HepG2 (cell line): Measurements from ENCODE around the gene ATP9B. TPM values are rescaled to one million over a fixed set of nuclear protein-coding genes. Genes with fewer than 3 reads are reported as not detected.

Experiments used
- CBX1 ChIP-seq: IDR thresholded peaks from one replicate; pipeline ENCODE4 v1.6.1; 2016; ENCODE audit warnings: antibody characterized with exemption, low read depth
- HOXA3 ChIP-seq: sonication (generic); formaldehyde crosslinking; IDR thresholded peaks from 2 replicates; pipeline ENCODE4 v1.5.0; 2020; ENCODE audit warnings: missing genetic modification reagents
- HOXD1 ChIP-seq: sonication (generic); formaldehyde crosslinking; IDR thresholded peaks from 2 replicates; pipeline ENCODE4 v1.5.0; 2020; ENCODE audit warnings: missing genetic modification reagents
- KDM4B ChIP-seq: sonication (generic); formaldehyde crosslinking; IDR thresholded peaks from 2 replicates; pipeline ENCODE4 v1.4.0; 2020; ENCODE audit warnings: missing genetic modification reagents
- SMAD1 ChIP-seq: sonication (generic); formaldehyde crosslinking; IDR thresholded peaks from 2 replicates; pipeline ENCODE4 v1.4.0; 2020; ENCODE audit warnings: missing genetic modification reagents, low read depth, mild to moderate bottlenecking, borderline replicate concordance
- TOPORS ChIP-seq: sonication (generic); formaldehyde crosslinking; IDR thresholded peaks from 2 replicates; pipeline ENCODE4 v1.8.0; 2023; ENCODE audit warnings: mild to moderate bottlenecking, missing genetic modification reagents
- YEATS4 ChIP-seq: sonication (generic); formaldehyde crosslinking; IDR thresholded peaks from 2 replicates; pipeline ENCODE4 v1.4.0; 2020; ENCODE audit warnings: missing genetic modification reagents, borderline replicate concordance
- ZNF160 ChIP-seq: sonication (generic); formaldehyde crosslinking; IDR thresholded peaks from 2 replicates; pipeline ENCODE4 v1.8.0; 2022; ENCODE audit warnings: mild to moderate bottlenecking, inconsistent platforms, missing genetic modification reagents
- ZNF564 ChIP-seq: sonication (generic); formaldehyde crosslinking; IDR thresholded peaks from 2 replicates; pipeline ENCODE4 v1.8.1; 2023; ENCODE audit warnings: mild to moderate bottlenecking, missing genetic modification reagents
- ZNF773 ChIP-seq: sonication (generic); formaldehyde crosslinking; IDR thresholded peaks from 2 replicates; pipeline ENCODE4 v1.4.0; 2020; ENCODE audit warnings: missing genetic modification reagents, borderline replicate concordance
- polyA plus RNA-seq, 8 experiments: library from polyadenylated mRNA; depleted of rRNA in 3 of 8; stranded (reverse) in 7 of 8; unstranded in 1 of 8; fragments of >200 nt; fragmentation: Illumina TruSeq in 4 of 8; extraction: Trizol in 4 of 8; gene quantifications; 2 replicates each; pipeline versions ENCODE4 v1.2.1 to v1.2.3, GENCODE V29; 2011 to 2016; ENCODE audit warnings: low read depth in 4 of 8, missing spikeins in 1 of 8, mixed read lengths in 1 of 8; ENCODE audit not compliant: insufficient read depth in 1 of 8
- total RNA-seq, 5 experiments: library from RNA; depleted of rRNA; stranded (reverse); fragments of >200 nt; fragmentation: Illumina TruSeq; extraction: Trizol; gene quantifications; 2 replicates each; pipeline ENCODE4 v1.2.3, GENCODE V29; 2016; ENCODE audit warnings: low read depth in 1 of 5
- TF ChIP-seq, protein P1 (sequence below): sonication (generic); formaldehyde crosslinking; IDR thresholded peaks from 2 replicates; pipeline ENCODE4 v1.5.0; 2020; ENCODE audit warnings: missing genetic modification reagents
- TF ChIP-seq, protein P2 (sequence below): sonication (generic); formaldehyde crosslinking; IDR thresholded peaks from 2 replicates; pipeline ENCODE4 v1.5.1; 2020; ENCODE audit warnings: mild to moderate bottlenecking, missing genetic modification reagents, borderline replicate concordance
- TF ChIP-seq, protein P3 (sequence below): sonication (generic); formaldehyde crosslinking; IDR thresholded peaks from 2 replicates; pipeline ENCODE4 v1.4.0; 2020; ENCODE audit warnings: missing genetic modification reagents
- TF ChIP-seq, protein P4 (sequence below): sonication (generic); formaldehyde crosslinking; IDR thresholded peaks from 2 replicates; pipeline ENCODE4 v1.4.0; 2020; ENCODE audit warnings: missing genetic modification reagents, mild to moderate bottlenecking, borderline replicate concordance

Gene ATP9B
- total and polyA plus RNA-seq, 2 of the 13 experiments (the other 11 are each of a cell fraction or from before 2014, with no cell fraction given), result 10.8 to 11.3 TPM

DNA sequence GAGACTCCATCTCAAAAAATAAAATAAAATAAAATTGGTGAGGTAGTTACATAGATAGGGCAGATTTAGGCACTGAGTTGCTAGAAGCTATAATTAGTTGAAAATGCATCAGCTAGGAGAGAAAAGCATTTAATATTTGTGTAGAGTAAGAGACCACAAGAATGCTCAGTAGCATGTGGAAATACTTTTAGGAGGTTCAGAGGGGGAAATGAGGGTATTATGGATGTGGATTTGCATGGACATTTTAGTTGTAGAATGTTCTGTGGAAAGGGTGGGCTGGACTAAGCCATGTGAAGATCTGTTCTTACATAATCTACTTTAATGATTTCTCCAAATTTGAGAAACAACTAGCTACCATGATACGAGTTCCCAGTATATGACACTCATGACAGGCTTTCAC lies 95.5 kb downstream of the ATP9B start (continued):
- TF ChIP-seq, protein P1, sequence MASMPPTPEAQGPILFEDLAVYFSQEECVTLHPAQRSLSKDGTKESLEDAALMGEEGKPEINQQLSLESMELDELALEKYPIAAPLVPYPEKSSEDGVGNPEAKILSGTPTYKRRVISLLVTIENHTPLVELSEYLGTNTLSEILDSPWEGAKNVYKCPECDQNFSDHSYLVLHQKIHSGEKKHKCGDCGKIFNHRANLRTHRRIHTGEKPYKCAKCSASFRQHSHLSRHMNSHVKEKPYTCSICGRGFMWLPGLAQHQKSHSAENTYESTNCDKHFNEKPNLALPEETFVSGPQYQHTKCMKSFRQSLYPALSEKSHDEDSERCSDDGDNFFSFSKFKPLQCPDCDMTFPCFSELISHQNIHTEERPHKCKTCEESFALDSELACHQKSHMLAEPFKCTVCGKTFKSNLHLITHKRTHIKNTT (CRISPR knock-in tag), result no peak
- TF ChIP-seq CBX1 (no peak), TOPORS (CRISPR knock-in tag) (no peak), SMAD1 (CRISPR knock-in tag) (no peak), KDM4B (CRISPR knock-in tag) (no peak), ZNF773 (CRISPR knock-in tag) (no peak), YEATS4 (CRISPR knock-in tag) (no peak), ZNF564 (CRISPR knock-in tag) (no peak), HOXA3 (CRISPR knock-in tag) (no peak), HOXD1 (CRISPR knock-in tag) (no peak), ZNF160 (no peak)
- TF ChIP-seq, protein P2, sequence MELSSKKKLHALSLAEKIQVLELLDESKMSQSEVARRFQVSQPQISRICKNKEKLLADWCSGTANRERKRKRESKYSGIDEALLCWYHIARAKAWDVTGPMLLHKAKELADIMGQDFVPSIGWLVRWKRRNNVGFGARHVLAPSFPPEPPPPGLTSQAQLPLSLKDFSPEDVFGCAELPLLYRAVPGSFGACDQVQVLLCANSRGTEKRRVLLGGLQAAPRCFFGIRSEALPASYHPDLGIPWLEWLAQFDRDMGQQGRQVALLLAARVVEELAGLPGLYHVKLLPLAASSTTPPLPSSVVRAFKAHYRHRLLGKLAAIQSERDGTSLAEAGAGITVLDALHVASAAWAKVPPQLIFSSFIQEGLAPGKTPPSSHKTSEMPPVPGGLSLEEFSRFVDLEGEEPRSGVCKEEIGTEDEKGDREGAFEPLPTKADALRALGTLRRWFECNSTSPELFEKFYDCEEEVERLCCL (CRISPR knock-in tag), result no peak
- TF ChIP-seq, protein P3, sequence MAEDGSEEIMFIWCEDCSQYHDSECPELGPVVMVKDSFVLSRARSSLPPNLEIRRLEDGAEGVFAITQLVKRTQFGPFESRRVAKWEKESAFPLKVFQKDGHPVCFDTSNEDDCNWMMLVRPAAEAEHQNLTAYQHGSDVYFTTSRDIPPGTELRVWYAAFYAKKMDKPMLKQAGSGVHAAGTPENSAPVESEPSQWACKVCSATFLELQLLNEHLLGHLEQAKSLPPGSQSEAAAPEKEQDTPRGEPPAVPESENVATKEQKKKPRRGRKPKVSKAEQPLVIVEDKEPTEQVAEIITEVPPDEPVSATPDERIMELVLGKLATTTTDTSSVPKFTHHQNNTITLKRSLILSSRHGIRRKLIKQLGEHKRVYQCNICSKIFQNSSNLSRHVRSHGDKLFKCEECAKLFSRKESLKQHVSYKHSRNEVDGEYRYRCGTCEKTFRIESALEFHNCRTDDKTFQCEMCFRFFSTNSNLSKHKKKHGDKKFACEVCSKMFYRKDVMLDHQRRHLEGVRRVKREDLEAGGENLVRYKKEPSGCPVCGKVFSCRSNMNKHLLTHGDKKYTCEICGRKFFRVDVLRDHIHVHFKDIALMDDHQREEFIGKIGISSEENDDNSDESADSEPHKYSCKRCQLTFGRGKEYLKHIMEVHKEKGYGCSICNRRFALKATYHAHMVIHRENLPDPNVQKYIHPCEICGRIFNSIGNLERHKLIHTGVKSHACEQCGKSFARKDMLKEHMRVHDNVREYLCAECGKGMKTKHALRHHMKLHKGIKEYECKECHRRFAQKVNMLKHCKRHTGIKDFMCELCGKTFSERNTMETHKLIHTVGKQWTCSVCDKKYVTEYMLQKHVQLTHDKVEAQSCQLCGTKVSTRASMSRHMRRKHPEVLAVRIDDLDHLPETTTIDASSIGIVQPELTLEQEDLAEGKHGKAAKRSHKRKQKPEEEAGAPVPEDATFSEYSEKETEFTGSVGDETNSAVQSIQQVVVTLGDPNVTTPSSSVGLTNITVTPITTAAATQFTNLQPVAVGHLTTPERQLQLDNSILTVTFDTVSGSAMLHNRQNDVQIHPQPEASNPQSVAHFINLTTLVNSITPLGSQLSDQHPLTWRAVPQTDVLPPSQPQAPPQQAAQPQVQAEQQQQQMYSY (CRISPR knock-in tag), result no peak
- TF ChIP-seq, protein P4, sequence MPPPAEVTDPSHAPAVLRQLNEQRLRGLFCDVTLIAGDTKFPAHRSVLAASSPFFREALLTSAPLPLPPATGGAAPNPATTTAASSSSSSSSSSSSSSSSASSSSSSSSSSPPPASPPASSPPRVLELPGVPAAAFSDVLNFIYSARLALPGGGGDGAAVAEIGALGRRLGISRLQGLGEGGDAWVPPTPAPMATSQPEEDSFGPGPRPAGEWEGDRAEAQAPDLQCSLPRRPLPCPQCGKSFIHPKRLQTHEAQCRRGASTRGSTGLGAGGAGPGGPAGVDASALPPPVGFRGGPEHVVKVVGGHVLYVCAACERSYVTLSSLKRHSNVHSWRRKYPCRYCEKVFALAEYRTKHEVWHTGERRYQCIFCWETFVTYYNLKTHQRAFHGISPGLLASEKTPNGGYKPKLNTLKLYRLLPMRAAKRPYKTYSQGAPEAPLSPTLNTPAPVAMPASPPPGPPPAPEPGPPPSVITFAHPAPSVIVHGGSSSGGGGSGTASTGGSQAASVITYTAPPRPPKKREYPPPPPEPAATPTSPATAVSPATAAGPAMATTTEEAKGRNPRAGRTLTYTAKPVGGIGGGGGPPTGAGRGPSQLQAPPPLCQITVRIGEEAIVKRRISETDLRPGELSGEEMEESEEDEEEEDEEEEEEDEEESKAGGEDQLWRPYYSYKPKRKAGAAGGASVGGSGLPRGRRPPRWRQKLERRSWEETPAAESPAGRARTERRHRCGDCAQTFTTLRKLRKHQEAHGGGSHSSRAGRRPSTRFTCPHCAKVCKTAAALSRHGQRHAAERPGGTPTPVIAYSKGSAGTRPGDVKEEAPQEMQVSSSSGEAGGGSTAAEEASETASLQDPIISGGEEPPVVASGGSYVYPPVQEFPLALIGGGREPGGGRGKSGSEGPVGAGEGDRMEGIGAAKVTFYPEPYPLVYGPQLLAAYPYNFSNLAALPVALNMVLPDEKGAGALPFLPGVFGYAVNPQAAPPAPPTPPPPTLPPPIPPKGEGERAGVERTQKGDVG (CRISPR knock-in tag), result no peak
- TF ChIP-seq, all 625 proteins: peak for 0
